Measurements from ENCODE around the gene CD58. TPM values are rescaled to one million over a fixed set of nuclear protein-coding genes. Genes with fewer than 3 reads are reported as not detected.

The CD58 gene
- total RNA-seq, 1 experiment from 2014 or later, result 23.6 TPM

GRCh38 chr1:116558571-116558970 lies 12.3 kb downstream of the CD58 start:
- Histone ChIP-seq H3K36me3 (ENCODE audit: low read depth) (peaks cover 43% of the 10 kb centered on the region), H3K9me3 (ENCODE audit: insufficient read depth, low read depth) (peaks cover under 1% of the 10 kb centered on the region; the same call in 1 of the 2 replicates), H3K4me2 (no peak overlapping the region), H3K9me2 (ENCODE audit: insufficient read depth) (no peaks in the 10 kb centered on the region), H3K4me1 (replicated peaks; ENCODE audit: insufficient read depth) (peaks cover 43% of the 10 kb centered on the region), H2AFZ (no peak overlapping the region), H3K79me2 (ENCODE audit: low read depth) (peaks cover 99% of the 10 kb centered on the region), H4K20me1 (ENCODE audit: insufficient read depth) (peaks cover 24% of the 10 kb centered on the region), H3F3A (ENCODE audit: insufficient read depth, low read depth) (peaks cover 36% of the 10 kb centered on the region), H3K27ac (no peak overlapping the region), H3K27me3 (ENCODE audit: insufficient read depth, low read depth) (no peaks in the 10 kb centered on the region), H3K4me3 (no peak overlapping the region)
- no peak for TF ChIP-seq CTCF (conservative IDR thresholded peaks at IDR 0.05)
- TF ChIP-seq EZH2 (IDR thresholded peaks at IDR 0.05; ENCODE audit: low read depth), result no peak
- DNase-seq, result no peak
- CTCF ChIA-PET, result no interaction called here
- BruUV-seq (replicated peaks), result no TSS peak
- POLR2A ChIA-PET (ENCODE audit: unreplicated experiment), result no interaction called here
- intact Hi-C loops (cut with micrococcal nuclease; ENCODE audit: unreplicated experiment), result no loop called here

GRCh38 chr1:116558140-116558549 lies 12.7 kb downstream of the CD58 start:
- H3K27ac ChIP-seq, result no peak overlapping the region
- no peaks in the 10 kb centered on the region for H3K9me2 ChIP-seq (ENCODE audit: insufficient read depth)
- no peaks in the 10 kb centered on the region; the same call in 1 of the 2 replicates for H3K9me3 ChIP-seq (ENCODE audit: insufficient read depth, low read depth)
- no peaks in the 10 kb centered on the region for H3K27me3 ChIP-seq (ENCODE audit: insufficient read depth, low read depth)
- H3K4me1 ChIP-seq (replicated peaks; ENCODE audit: insufficient read depth), result peaks cover 48% of the 10 kb centered on the region
- no peak overlapping the region for H3K4me3 ChIP-seq
- peaks cover 24% of the 10 kb centered on the region for H4K20me1 ChIP-seq (ENCODE audit: insufficient read depth)
- no peak for DNase-seq
- H3F3A ChIP-seq (ENCODE audit: insufficient read depth, low read depth), result peaks cover 37% of the 10 kb centered on the region
- no TSS peak for BruUV-seq (replicated peaks)
- ChIA-PET CTCF (no interaction called here), POLR2A (ENCODE audit: unreplicated experiment) (no interaction called here)
- peaks cover 99% of the 10 kb centered on the region for H3K79me2 ChIP-seq (ENCODE audit: low read depth)
- intact Hi-C loops (cut with micrococcal nuclease; ENCODE audit: unreplicated experiment), result no loop called here
- H3K4me2 ChIP-seq, result no peak overlapping the region
- H2AFZ ChIP-seq, result no peak overlapping the region
- peaks cover 39% of the 10 kb centered on the region for H3K36me3 ChIP-seq (ENCODE audit: low read depth)
- TF ChIP-seq CTCF (conservative IDR thresholded peaks at IDR 0.05) (no peak), EZH2 (IDR thresholded peaks at IDR 0.05; ENCODE audit: low read depth) (no peak)

- H3F3A ChIP-seq (ENCODE audit: insufficient read depth, low read depth), result peaks cover 37% of the 10 kb centered on the region
- TF ChIP-seq EZH2 (IDR thresholded peaks at IDR 0.05; ENCODE audit: low read depth), result no peak
- TF ChIP-seq CTCF (conservative IDR thresholded peaks at IDR 0.05), result no peak
- peaks cover 54% of the 10 kb centered on the region for H3K4me1 ChIP-seq (replicated peaks; ENCODE audit: insufficient read depth)
- H3K27me3 ChIP-seq (ENCODE audit: insufficient read depth, low read depth), result no peaks in the 10 kb centered on the region
- peaks cover 99% of the 10 kb centered on the region for H3K79me2 ChIP-seq (ENCODE audit: low read depth)
- no TSS peak for BruUV-seq (replicated peaks)
- peaks cover 36% of the 10 kb centered on the region for H3K36me3 ChIP-seq (ENCODE audit: low read depth)
- no peak overlapping the region for H3K4me3 ChIP-seq
- no peak overlapping the region for H3K4me2 ChIP-seq
- H3K9me3 ChIP-seq (ENCODE audit: insufficient read depth, low read depth), result no peaks in the 10 kb centered on the region
- no peak for DNase-seq
- ChIA-PET CTCF (interaction anchor here (0.6 kb wide), 2 partner anchors 17 to 500 kb away, joined by 4 read pairs; no protein-coding TSS in a partner anchor), POLR2A (ENCODE audit: unreplicated experiment) (interaction anchor here (0.6 to 1.0 kb wide), 2 partner anchors 10 to 12 kb away, joined by 3 to 6 read pairs; no protein-coding TSS in a partner anchor)
- intact Hi-C loops (cut with micrococcal nuclease; ENCODE audit: unreplicated experiment), result loop anchor here (2.0 kb wide), 1 partner anchor 21 kb away; no protein-coding TSS in a partner anchor
- no peak overlapping the region for H2AFZ ChIP-seq
- H3K9me2 ChIP-seq (ENCODE audit: insufficient read depth), result no peaks in the 10 kb centered on the region
- H3K27ac ChIP-seq, result peak overlapping the region; percentile 64
- H4K20me1 ChIP-seq (ENCODE audit: insufficient read depth), result peaks cover 23% of the 10 kb centered on the region
Observed at GRCh38 chr1:116557323-116557878, 13.4 kb downstream of the CD58 start.
